Measurements from ENCODE around the gene USP4.
"Not testable (repeated sequence)": the region's sequence is repeated elsewhere in the genome, so short reads cannot be mapped to it uniquely, and the experiment has no call there.

The USP4 gene

DNA sequence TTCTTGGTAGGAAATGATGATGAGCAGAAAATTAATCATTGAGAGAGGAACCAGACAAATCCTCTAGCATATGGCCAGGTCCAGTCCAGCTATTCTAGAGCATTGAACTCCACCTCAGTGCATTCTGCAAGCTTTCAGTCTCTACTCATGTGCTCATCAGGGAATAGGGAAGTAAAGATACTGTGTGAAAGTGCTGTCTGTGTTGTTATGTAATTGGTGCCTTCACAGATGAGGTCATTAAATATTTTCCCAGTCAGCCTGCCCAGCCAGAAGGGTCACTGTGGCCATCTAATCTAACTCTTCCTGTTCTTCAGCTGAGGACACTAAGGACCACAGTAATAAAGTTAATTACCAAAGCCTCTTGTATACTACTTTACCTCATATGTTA lies 91.0 kb downstream of the USP4 start:
- peak; percentile 31 for DNase-seq (ENCODE audit: low read depth)

DNA sequence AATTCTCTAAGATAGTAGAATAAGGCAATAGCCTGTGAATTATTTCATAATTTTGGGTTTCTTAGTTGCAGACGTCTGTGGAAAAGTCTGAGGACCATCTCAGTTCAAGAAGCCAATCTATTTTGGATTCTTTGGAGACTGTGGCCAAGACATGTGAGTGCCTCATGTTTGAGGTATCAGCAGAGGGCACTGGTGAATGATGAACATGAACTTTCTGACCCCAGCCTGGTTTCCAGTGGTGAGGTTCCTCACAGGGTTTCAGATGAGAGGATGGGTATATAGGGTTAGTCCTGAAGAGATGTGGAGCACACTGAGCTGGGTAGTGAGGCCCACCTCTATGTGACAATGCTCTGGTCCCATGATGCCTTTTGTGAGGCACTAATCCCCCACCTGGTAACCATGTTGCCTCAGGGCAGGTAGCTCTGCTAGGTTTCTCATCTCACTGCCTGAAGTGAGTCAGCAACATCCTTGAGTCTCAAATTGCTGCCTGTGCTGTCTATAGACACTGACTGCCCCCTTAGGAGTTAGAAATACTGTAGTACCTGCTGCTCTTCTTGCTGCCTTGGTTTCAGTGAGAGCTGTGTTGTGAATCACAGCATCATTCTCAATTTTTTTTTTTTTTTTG lies 95.2 kb downstream of the USP4 start:
- DNase-seq (ENCODE audit: low read depth), result no peak

- DNase-seq (ENCODE audit: low read depth), result not testable (repeated sequence)
These were observed 99.8 kb downstream of the USP4 start for GRCh38 chr3:49240091-49240490.

DNA sequence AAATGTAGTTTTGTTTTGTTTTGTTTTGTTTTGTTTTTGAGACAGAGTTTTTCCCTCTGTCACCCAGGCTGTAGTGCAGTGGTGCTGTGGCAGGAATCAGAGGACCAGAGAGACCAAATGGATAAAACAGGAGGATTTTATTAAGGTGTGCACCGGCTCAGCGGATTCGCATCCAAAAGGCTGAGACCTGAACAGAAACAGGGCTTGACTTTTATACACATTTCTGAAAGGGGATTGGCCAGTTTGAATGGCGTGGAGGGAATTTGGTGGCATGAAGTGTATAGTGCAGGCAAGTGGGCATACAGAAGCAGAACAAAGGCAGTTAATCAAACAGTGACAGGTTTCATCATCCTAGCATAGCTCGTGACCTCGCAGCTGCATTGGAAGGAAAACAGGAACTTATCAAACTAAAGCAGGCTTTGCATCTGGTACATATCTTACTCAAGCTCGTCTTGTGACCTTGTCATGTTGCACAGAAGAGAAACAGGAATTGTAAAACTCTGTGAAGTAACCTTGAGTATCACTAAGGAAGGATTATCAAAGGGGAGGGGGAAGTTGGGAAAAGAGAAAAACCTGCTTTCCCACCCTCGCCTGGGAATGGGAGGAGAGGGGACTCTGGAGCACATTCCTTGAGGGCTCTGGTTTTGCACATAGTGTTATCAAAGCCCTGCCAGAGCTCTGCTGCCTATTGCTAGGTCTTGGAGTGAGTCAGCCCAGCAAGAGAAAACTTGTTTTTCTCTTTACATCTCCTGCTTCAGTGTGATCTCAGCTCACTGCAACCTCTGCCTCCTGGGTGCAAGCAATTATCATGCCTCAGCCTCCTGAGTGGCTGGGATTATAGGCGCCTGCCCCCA lies 101.4 kb downstream of the USP4 start:
- no peak for DNase-seq (ENCODE audit: low read depth)

- no peak for DNase-seq (ENCODE audit: low read depth)
These were observed 102.5 kb downstream of the USP4 start for GRCh38 chr3:49237344-49237743.

- no peak for DNase-seq (ENCODE audit: low read depth)
These were observed 103.6 kb downstream of the USP4 start for GRCh38 chr3:49236226-49236625.

DNA sequence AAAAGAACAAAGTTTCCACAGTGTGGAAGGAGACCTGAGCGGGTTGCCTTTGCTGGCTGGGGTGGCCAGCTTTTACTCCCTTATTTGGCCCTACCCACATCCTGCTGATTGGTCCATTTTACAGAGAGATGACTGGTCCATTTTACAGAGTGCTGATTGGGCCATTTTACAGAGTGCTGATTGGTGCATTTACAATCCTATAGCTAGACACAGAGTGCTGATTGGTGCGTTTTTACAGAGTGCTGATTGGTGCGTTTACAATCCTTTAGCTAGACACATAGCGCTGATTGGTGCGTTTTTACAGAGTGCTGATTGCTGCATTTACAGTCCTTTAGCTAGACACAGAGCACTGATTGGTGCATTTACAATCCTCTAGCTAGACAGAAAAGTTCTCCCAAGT lies 111.0 kb downstream of the USP4 start:
- DNase-seq (ENCODE audit: low read depth), result not testable (repeated sequence)

Data from stromal cell of bone marrow (primary cell).